Stomach smooth muscle (tissue), 2 donors: Measurements from ENCODE around the gene ZNF277.
A peak's percentile ranks its signal among the peaks of the same experiment; 100 is the strongest.

Source experiments
- H3K27ac ChIP-seq: one replicate; pipeline ENCODE4 v1.7.0; 2013; ENCODE audit warnings: mild to moderate bottlenecking, low read length, inconsistent platforms
- H3K27me3 ChIP-seq, 2 donors: one replicate each; pipeline ENCODE4 v1.7.0; 2013; ENCODE audit warnings: low read length in 2 of 2; ENCODE audit not compliant: insufficient read depth in 2 of 2, control insufficient read depth in 1 of 2
- H3K36me3 ChIP-seq, 2 donors: one replicate each; pipeline ENCODE4 v1.7.0; 2013; ENCODE audit warnings: low read length in 2 of 2; ENCODE audit not compliant: control insufficient read depth in 2 of 2, insufficient read depth in 2 of 2
- H3K4me1 ChIP-seq: one replicate; pipeline ENCODE4 v1.7.0; 2013; ENCODE audit warnings: low read length; ENCODE audit not compliant: control insufficient read depth, insufficient read depth
- H3K4me3 ChIP-seq, 2 donors: one replicate each; pipeline ENCODE4 v1.7.0; 2013; ENCODE audit warnings: low read length in 2 of 2
- H3K9ac ChIP-seq, 2 donors: one replicate each; pipeline ENCODE4 v1.7.0; 2013; ENCODE audit warnings: low read length in 2 of 2, mild to moderate bottlenecking in 1 of 2
- H3K9me3 ChIP-seq, 2 donors: one replicate each; pipeline ENCODE4 v1.7.0; 2013; ENCODE audit warnings: low read length in 2 of 2; ENCODE audit not compliant: control insufficient read depth in 2 of 2
- donor health status: healthy.
- donor health status: Pancreatic carcinoma.

ZNF277 gene

GRCh38 chr7:112199672-112200071 is 6.8 kb upstream of the ZNF277 start:
- Histone ChIP-seq H3K9me3 (no peaks in the 10 kb centered on the region), H3K9ac (no peak overlapping the region), H3K36me3 (no peaks in the 10 kb centered on the region), H3K27me3 (no peaks in the 10 kb centered on the region), H3K4me1 (peaks cover 7% of the 10 kb centered on the region), H3K27ac (no peak overlapping the region), H3K4me3 (no peak overlapping the region)

GRCh38 chr7:112201411-112201810 is 5.1 kb upstream of the ZNF277 start:
- Histone ChIP-seq H3K9ac (no peak overlapping the region), H3K36me3 (no peaks in the 10 kb centered on the region), H3K4me1 (peaks cover 7% of the 10 kb centered on the region), H3K27me3 (no peaks in the 10 kb centered on the region), H3K9me3 (no peaks in the 10 kb centered on the region), H3K4me3 (no peak overlapping the region), H3K27ac (no peak overlapping the region)

GRCh38 chr7:112201839-112202238 is 4.7 kb upstream of the ZNF277 start:
- Histone ChIP-seq H3K9me3 (no peaks in the 10 kb centered on the region), H3K4me3 (no peak overlapping the region), H3K36me3 (no peaks in the 10 kb centered on the region), H3K9ac (no peak overlapping the region), H3K4me1 (peaks cover 7% of the 10 kb centered on the region), H3K27ac (no peak overlapping the region), H3K27me3 (no peaks in the 10 kb centered on the region)

- Histone ChIP-seq H3K4me3 (no peak overlapping the region), H3K27me3 (no peaks in the 10 kb centered on the region), H3K27ac (no peak overlapping the region), H3K9me3 (no peaks in the 10 kb centered on the region), H3K36me3 (no peaks in the 10 kb centered on the region), H3K4me1 (peaks cover 7% of the 10 kb centered on the region), H3K9ac (no peak overlapping the region)
These were observed 3.7 kb upstream of the ZNF277 start for GRCh38 chr7:112202816-112203215.

GRCh38 chr7:112203365-112203739 is 3.1 kb upstream of the ZNF277 start:
- Histone ChIP-seq H3K36me3 (no peaks in the 10 kb centered on the region), H3K27ac (no peak overlapping the region), H3K9ac (no peak overlapping the region), H3K27me3 (no peaks in the 10 kb centered on the region), H3K9me3 (no peaks in the 10 kb centered on the region), H3K4me3 (no peak overlapping the region), H3K4me1 (peaks cover 7% of the 10 kb centered on the region)

GRCh38 chr7:112204499-112205342 is 1.8 kb upstream of the ZNF277 start:
- no peaks in the 10 kb centered on the region for H3K27me3 ChIP-seq
- no peaks in the 10 kb centered on the region for H3K9me3 ChIP-seq
- H3K9ac ChIP-seq, result peak overlapping the region; percentile 86 to 89
- H3K4me3 ChIP-seq, result peak overlapping the region; percentile 98
- no peaks in the 10 kb centered on the region for H3K36me3 ChIP-seq
- H3K27ac ChIP-seq, result peak overlapping the region; percentile 86
- H3K4me1 ChIP-seq, result peaks cover 7% of the 10 kb centered on the region

GRCh38 chr7:112205343-112206237 is 905 bp upstream of the ZNF277 start:
- Histone ChIP-seq H3K27ac (peak overlapping the region; percentile 86), H3K27me3 (no peaks in the 10 kb centered on the region), H3K4me1 (peaks cover 7% of the 10 kb centered on the region), H3K36me3 (no peaks in the 10 kb centered on the region), H3K4me3 (peak overlapping the region; percentile 98), H3K9me3 (no peaks in the 10 kb centered on the region), H3K9ac (peak overlapping the region; percentile 86 to 89)

GRCh38 chr7:112206991-112207592 is 597 bp downstream of the ZNF277 start:
- no peaks in the 10 kb centered on the region for H3K36me3 ChIP-seq
- H3K27ac ChIP-seq, result peak overlapping the region; percentile 76
- no peaks in the 10 kb centered on the region for H3K9me3 ChIP-seq
- H3K27me3 ChIP-seq, result no peaks in the 10 kb centered on the region
- H3K9ac ChIP-seq, result peak overlapping the region; percentile 89 to 91
- peaks cover 7% of the 10 kb centered on the region for H3K4me1 ChIP-seq
- H3K4me3 ChIP-seq, result peak overlapping the region; percentile 92 to 98

- Histone ChIP-seq H3K4me3 (no peak overlapping the region), H3K27ac (no peak overlapping the region), H3K36me3 (no peaks in the 10 kb centered on the region), H3K4me1 (peaks cover 7% of the 10 kb centered on the region), H3K9me3 (no peaks in the 10 kb centered on the region), H3K27me3 (no peaks in the 10 kb centered on the region), H3K9ac (no peak overlapping the region)
These were observed 1.3 kb downstream of the ZNF277 start for GRCh38 chr7:112207765-112208164.

- Histone ChIP-seq H3K9ac (no peak overlapping the region), H3K4me3 (no peak overlapping the region)
These were observed 4.9 kb downstream of the ZNF277 start for GRCh38 chr7:112211348-112211907.

More at GRCh38 chr7:112211348-112211907, 4.9 kb downstream of the ZNF277 start:
- H3K4me1 ChIP-seq, result no peaks in the 10 kb centered on the region
- no peaks in the 10 kb centered on the region for H3K9me3 ChIP-seq
- H3K36me3 ChIP-seq, result no peaks in the 10 kb centered on the region
- H3K27ac ChIP-seq, result no peak overlapping the region
- no peaks in the 10 kb centered on the region for H3K27me3 ChIP-seq
